Lower lobe of right lung (tissue), 2 donors: ENCODE results near the gene CD300H. TPM values are rescaled to one million over a fixed set of nuclear protein-coding genes. Genes with fewer than 3 reads are reported as not detected.

Experiments
- ATAC-seq, 2 donors: fragments of 200-7000 bp; cut with Tn5 transposase; one replicate each; pipeline ENCODE4 v1.9.1; 2020 to 2022; ENCODE audit warnings: mild to moderate bottlenecking in 2 of 2, moderate library complexity in 2 of 2
- DNase-seq: peaks from one replicate; pipeline ENCODE4 v3.0.0-alpha.2; 2020
- H3K27ac ChIP-seq: fragments of 200-600 bp; one replicate; pipeline ENCODE4 v1.8.0; 2022
- H3K27me3 ChIP-seq: fragments of 200-600 bp; one replicate; pipeline ENCODE4 v1.8.0; 2022; ENCODE audit warnings: low read depth
- H3K36me3 ChIP-seq: fragments of 200-600 bp; one replicate; pipeline ENCODE4 v1.8.0; 2022; ENCODE audit warnings: mild to moderate bottlenecking
- H3K4me1 ChIP-seq: fragments of 200-600 bp; one replicate; pipeline ENCODE4 v1.8.0; 2022
- H3K4me3 ChIP-seq: fragments of 200-600 bp; one replicate; pipeline ENCODE4 v1.8.0; 2022; ENCODE audit warnings: mild to moderate bottlenecking
- H3K9me3 ChIP-seq: fragments of 200-600 bp; one replicate; pipeline ENCODE4 v1.8.0; 2022
- CTCF ChIP-seq: fragments of 200-600 bp; IDR thresholded peaks from one replicate; pipeline ENCODE4 v1.8.0; 2022; ENCODE audit warnings: antibody characterized with exemption, mild to moderate bottlenecking
- intact Hi-C: fragments of 100-400 bp; cut with DNase I; formaldehyde crosslinking; loops from one replicate; pipeline ENCODE4 v1.11.0; 2022
- total RNA-seq: library from RNA; stranded (reverse); fragmentation: NEBNext Ultra II Directional; extraction: Animal tissue kit (Norgen Biotek cat#: 25700); gene quantifications from one replicate; pipeline ENCODE4 v1.2.1, GENCODE V29; 2021
- donor health status: DM: no; HTN: yes; CAD: no; lungs with severe emphysema.

Gene CD300H
- total RNA-seq, 1 donor from 2014 or later = 0.92 TPM

- H3K9me3 ChIP-seq = no peaks in the 10 kb centered on the region
- H3K4me1 ChIP-seq = peaks cover 8% of the 10 kb centered on the region
- intact Hi-C loops = no loop called here
- DNase-seq (no peak), ATAC-seq (no peak)
- no peaks in the 10 kb centered on the region for H3K27me3 ChIP-seq
- TF ChIP-seq CTCF = no peak
- no peaks in the 10 kb centered on the region for H3K36me3 ChIP-seq
- H3K27ac ChIP-seq = no peak overlapping the region
- H3K4me3 ChIP-seq = no peak overlapping the region
Observed at GRCh38 chr17:74571621-74572270, 4.4 kb upstream of the CD300H start.

- peak; percentile 56 to 75 for ATAC-seq
- Histone ChIP-seq H3K27ac (no peak overlapping the region), H3K4me3 (no peak overlapping the region), H3K36me3 (no peaks in the 10 kb centered on the region), H3K27me3 (no peaks in the 10 kb centered on the region), H3K4me1 (peaks cover 8% of the 10 kb centered on the region), H3K9me3 (no peaks in the 10 kb centered on the region)
- no peak for TF ChIP-seq CTCF
- peak; percentile 73 for DNase-seq
- intact Hi-C loops = no loop called here
Observed at GRCh38 chr17:74569020-74570003, 2.0 kb upstream of the CD300H start.

- no peak overlapping the region for H3K4me3 ChIP-seq
- no peak for ATAC-seq
- H3K36me3 ChIP-seq = no peaks in the 10 kb centered on the region
- intact Hi-C loops = no loop called here
- no peak overlapping the region for H3K27ac ChIP-seq
- H3K9me3 ChIP-seq = no peaks in the 10 kb centered on the region
- TF ChIP-seq CTCF = no peak
- no peak for DNase-seq
- no peaks in the 10 kb centered on the region for H3K27me3 ChIP-seq
- peaks cover 8% of the 10 kb centered on the region for H3K4me1 ChIP-seq
Observed at GRCh38 chr17:74568106-74568873, 981 bp upstream of the CD300H start.

GRCh38 chr17:74566132-74566753 is 1.1 kb downstream of the CD300H start:
- ATAC-seq = peak; percentile 17 to 57

More at GRCh38 chr17:74566132-74566753, 1.1 kb downstream of the CD300H start:
- Histone ChIP-seq H3K9me3 (no peaks in the 10 kb centered on the region), H3K27me3 (no peaks in the 10 kb centered on the region), H3K4me1 (peaks cover 8% of the 10 kb centered on the region), H3K4me3 (no peak overlapping the region), H3K27ac (no peak overlapping the region), H3K36me3 (no peaks in the 10 kb centered on the region)
- intact Hi-C loops = no loop called here
- DNase-seq = no peak
- peak; percentile 45 for TF ChIP-seq CTCF
